Effector memory CD4-positive, alpha-beta T cell (primary cell): ENCODE measurements around the gene ALG12.

ENCODE experiments used
- DNase-seq, 3 donors: peaks; one replicate each; pipeline ENCODE4 v3.0.0-alpha.2; 2020
- H3K27ac ChIP-seq: 2 replicates; pipeline ENCODE4 v1.7.0; 2013; ENCODE audit warnings: mild to moderate bottlenecking, low read length, moderate library complexity; ENCODE audit not compliant: insufficient read depth, poor library complexity, severe bottlenecking
- H3K27me3 ChIP-seq: replicated peaks from 2 replicates; pipeline ENCODE4 v1.7.0; 2013; ENCODE audit warnings: mild to moderate bottlenecking, low read length; ENCODE audit not compliant: insufficient read depth, control insufficient read depth, poor library complexity, severe bottlenecking
- H3K36me3 ChIP-seq: 2 replicates; pipeline ENCODE4 v1.7.0; 2013; ENCODE audit warnings: mild to moderate bottlenecking, low read length, moderate library complexity; ENCODE audit not compliant: control insufficient read depth, insufficient read depth
- H3K4me1 ChIP-seq: 2 replicates; pipeline ENCODE4 v1.7.0; 2013; ENCODE audit warnings: low read length, mild to moderate bottlenecking; ENCODE audit not compliant: control insufficient read depth, insufficient read depth, poor library complexity, severe bottlenecking
- H3K4me3 ChIP-seq: 2 replicates; pipeline ENCODE4 v1.7.0; 2013; ENCODE audit warnings: low read length, low read depth, mild to moderate bottlenecking; ENCODE audit not compliant: insufficient read depth, poor library complexity, severe bottlenecking
- H3K9me3 ChIP-seq: 2 replicates; pipeline ENCODE4 v1.7.0; 2013; ENCODE audit warnings: mild to moderate bottlenecking, low read length, moderate library complexity; ENCODE audit not compliant: control insufficient read depth

The ALG12 gene

GRCh38 chr22:49880281-49880680, 38.0 kb downstream of the ALG12 start:
- DNase-seq: no peak
- H3K27ac ChIP-seq: no peak overlapping the region
- H3K4me1 ChIP-seq: peaks cover 4% of the 10 kb centered on the region
- H3K36me3 ChIP-seq: peaks cover 14% of the 10 kb centered on the region
- no peak overlapping the region for H3K4me3 ChIP-seq
- H3K27me3 ChIP-seq: no peaks in the 10 kb centered on the region
- no peaks in the 10 kb centered on the region for H3K9me3 ChIP-seq

GRCh38 chr22:49879871-49880270, 38.4 kb downstream of the ALG12 start:
- Histone ChIP-seq H3K4me3 (no peak overlapping the region), H3K4me1 (peaks cover 4% of the 10 kb centered on the region), H3K27ac (no peak overlapping the region), H3K9me3 (no peaks in the 10 kb centered on the region), H3K36me3 (peaks cover 10% of the 10 kb centered on the region), H3K27me3 (no peaks in the 10 kb centered on the region)
- DNase-seq: no peak

DNA sequence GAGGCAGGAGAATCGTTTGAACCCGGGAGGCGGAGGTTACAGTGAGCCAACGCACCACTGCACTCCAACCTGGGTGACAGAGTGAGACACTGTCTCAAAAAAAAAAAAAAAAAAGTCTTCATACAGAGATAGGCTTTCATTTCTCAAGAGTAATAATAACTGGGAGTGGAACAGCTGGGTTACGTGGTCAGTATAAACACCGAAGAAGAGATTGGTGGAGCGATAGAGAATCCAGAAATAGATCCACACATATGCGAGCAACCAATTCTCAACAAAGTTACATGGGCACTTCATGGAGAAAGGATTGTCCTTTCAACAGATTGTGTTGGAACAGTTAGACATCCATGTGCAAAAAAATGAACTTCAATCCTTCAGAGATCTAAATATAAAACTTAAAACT, 40.0 kb downstream of the ALG12 start:
- Histone ChIP-seq H3K9me3 (no peaks in the 10 kb centered on the region), H3K4me3 (no peak overlapping the region), H3K27ac (no peak overlapping the region), H3K4me1 (peaks cover 4% of the 10 kb centered on the region), H3K27me3 (no peaks in the 10 kb centered on the region), H3K36me3 (no peaks in the 10 kb centered on the region)
- DNase-seq: no peak

- no peaks in the 10 kb centered on the region for H3K36me3 ChIP-seq
- no peak overlapping the region for H3K4me3 ChIP-seq
- no peak for DNase-seq
- peaks cover 4% of the 10 kb centered on the region for H3K4me1 ChIP-seq
- H3K9me3 ChIP-seq: no peaks in the 10 kb centered on the region
- H3K27ac ChIP-seq: no peak overlapping the region
- H3K27me3 ChIP-seq: no peaks in the 10 kb centered on the region
Measured at GRCh38 chr22:49877642-49878041, 40.6 kb downstream of the ALG12 start.

DNA sequence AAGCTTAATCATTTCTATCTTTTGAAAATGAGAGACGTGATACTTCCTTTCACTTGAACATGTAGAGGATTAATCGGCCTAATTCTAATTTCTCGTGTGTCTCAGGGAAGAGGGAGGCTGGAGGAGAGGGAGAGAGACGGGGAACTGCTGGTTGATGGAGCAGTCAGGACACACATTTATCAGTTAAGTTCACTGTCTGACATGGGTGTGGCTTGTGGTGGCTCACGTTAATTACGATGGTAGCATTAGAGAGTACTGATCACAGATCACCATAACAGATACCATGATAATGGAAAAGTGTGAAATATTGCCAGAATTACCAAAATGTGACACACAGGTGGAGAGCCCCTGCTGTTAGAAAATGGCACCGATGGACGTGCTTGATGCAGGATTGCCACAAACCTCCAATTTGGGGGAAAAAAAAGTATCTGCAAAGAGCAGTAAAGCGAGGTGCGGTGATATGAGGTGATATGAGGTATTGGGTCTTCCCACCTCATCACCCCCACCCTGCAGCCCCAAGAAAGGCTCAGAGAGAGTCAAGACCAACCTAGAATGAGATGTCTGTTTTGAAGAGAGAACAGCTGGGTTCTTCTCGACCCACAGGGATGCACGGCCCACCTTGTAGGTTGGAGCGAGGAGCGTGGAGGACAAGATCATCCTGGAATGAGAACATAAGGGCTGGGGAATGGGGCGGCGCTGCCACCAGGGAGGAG, 44.9 kb downstream of the ALG12 start:
- Histone ChIP-seq H3K27ac (no peak overlapping the region), H3K4me3 (no peak overlapping the region), H3K27me3 (no peaks in the 10 kb centered on the region), H3K4me1 (peaks cover 4% of the 10 kb centered on the region), H3K9me3 (no peaks in the 10 kb centered on the region), H3K36me3 (no peaks in the 10 kb centered on the region)
- no peak for DNase-seq

DNA sequence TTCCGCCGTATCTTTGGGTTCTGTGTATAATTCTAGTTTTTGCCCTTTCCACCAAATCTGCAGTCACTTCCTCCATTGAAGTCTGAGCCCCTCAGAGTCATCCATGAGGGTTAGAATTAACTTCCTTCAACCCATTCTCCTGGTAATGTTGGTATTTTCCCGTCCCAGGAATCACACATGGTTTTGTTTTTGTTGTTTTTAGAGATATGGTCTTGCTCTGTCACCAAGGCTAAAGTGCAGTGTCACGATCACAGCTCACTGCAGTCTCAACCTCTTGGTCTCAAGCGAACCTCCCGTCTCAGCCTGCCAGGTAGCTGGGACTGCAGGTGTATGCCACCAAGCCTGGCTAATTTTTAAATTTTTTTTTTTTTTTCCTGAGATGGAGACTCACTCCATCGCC, 45.9 kb downstream of the ALG12 start:
- no peaks in the 10 kb centered on the region for H3K9me3 ChIP-seq
- no peaks in the 10 kb centered on the region for H3K27me3 ChIP-seq
- H3K4me1 ChIP-seq: peaks cover 14% of the 10 kb centered on the region
- DNase-seq: no peak
- H3K36me3 ChIP-seq: no peaks in the 10 kb centered on the region
- H3K27ac ChIP-seq: no peak overlapping the region
- H3K4me3 ChIP-seq: no peak overlapping the region

DNA sequence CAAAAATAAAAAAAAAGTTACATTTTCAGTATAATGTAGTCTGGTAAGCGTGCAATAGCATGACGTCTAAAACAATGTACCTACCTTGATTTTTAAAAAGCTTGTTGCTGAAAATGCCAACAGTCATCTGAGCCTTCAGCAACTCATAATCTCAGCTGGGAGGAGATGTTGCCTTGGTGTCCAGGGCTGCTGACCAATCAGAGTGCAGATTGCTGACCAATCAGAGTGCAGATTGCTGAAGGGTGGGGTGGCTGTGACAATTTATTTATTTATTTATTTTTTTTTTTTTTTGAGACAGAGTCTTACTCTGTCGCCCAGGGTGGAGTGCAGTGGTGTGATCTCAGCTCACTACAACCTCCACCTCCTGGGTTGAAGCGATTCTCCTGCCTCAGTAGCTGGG, 46.8 kb downstream of the ALG12 start:
- no peaks in the 10 kb centered on the region for H3K9me3 ChIP-seq
- no peak for DNase-seq
- no peak overlapping the region for H3K27ac ChIP-seq
- no peak overlapping the region for H3K4me3 ChIP-seq
- peaks cover 17% of the 10 kb centered on the region for H3K4me1 ChIP-seq
- H3K36me3 ChIP-seq: no peaks in the 10 kb centered on the region
- H3K27me3 ChIP-seq: no peaks in the 10 kb centered on the region

DNA sequence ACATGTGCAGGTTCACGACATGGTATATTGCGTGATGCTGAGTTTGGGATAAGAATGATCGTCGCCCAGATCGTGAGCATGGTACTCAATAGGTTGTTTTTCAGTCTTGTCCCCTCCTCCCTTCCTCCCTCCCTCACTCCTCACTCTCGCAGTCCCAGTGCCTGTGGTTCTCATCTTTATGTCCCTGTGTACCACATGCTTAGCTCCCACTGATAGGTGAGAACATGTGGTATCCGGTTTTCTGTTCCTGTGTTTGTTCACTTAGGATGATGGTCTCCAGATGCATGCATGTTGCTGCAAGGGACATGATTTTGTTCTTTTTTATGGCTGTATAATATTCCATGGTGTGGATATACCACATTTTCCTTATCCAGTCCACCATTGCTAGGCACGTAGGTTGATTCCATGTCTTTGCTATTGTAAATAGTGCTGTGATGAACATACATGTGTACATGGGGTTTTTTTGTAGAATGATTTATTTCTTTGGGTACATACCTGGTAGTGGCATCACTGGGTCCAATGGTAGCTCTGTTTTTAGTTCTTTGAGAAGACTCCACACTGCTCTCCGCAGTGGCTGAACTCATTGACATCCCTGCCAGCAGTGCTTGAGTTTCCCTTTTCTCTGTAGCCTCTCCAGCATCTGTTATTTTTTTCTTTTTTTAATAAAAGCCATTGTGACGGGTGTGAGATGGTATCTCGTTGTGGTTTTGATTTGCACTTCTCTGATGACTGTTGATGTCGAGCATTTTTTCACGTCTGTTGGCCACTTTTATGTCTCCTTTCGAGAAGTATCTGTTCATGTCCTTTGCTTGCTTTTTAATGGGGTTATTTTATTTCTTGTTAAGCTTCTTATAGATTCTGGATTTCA, 48.2 kb downstream of the ALG12 start:
- H3K27me3 ChIP-seq: no peaks in the 10 kb centered on the region
- peak overlapping the region; percentile 35 for H3K27ac ChIP-seq
- DNase-seq: peak in 2 of 3 donors; percentile 22 to 27
- H3K9me3 ChIP-seq: peaks cover 8% of the 10 kb centered on the region
- no peak overlapping the region for H3K4me3 ChIP-seq
- peaks cover 17% of the 10 kb centered on the region for H3K4me1 ChIP-seq
- H3K36me3 ChIP-seq: no peaks in the 10 kb centered on the region

DNA sequence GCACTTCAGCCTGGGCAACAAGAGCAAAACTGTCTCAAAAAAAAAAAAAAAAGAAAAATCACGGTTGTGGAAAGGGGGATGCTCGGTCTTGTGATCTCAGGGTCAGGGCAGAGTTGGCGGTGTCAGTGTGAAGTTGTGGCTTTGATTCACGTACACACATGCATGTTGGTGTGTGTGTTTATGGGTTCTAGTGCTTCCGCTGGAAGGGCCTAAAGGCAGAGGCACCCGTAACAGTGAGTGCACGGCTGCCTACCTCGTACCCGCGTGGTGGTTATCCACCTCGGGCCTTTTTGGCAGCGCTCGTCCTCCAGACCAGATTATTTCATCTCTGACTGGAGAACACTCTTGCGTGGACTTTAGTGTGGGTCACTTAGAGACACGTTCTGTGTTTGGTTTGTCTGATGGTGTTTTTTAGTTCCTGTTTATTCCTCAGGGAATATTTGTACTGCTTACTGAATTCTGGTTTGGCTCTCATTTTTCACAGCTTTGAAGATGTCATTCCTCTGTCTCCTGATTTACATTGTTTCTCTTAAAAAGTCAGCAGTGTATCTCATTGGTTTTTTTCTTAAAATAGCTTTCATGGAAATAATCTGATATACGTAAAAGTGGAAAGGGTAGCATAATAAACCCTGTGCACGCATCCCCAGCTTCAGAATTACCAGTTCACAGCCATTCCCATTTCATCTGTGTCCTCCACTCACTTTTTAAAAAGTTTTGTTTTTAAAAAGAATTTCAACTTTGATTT, 49.0 kb downstream of the ALG12 start:
- Histone ChIP-seq H3K4me1 (peaks cover 17% of the 10 kb centered on the region), H3K4me3 (no peak overlapping the region), H3K36me3 (no peaks in the 10 kb centered on the region), H3K27me3 (no peaks in the 10 kb centered on the region), H3K9me3 (peaks cover 8% of the 10 kb centered on the region), H3K27ac (no peak overlapping the region)
- no peak for DNase-seq
